ENCODE data around the gene MYL6. TPM values are rescaled to one million over a fixed set of nuclear protein-coding genes. Genes with fewer than 3 reads are reported as not detected.

Gene MYL6
- total and polyA plus RNA-seq, 9 of the 15 experiments (the other 6 are each of a cell fraction or from before 2014, with no cell fraction given), result 557 to 1,664 (median 958) TPM

DNA sequence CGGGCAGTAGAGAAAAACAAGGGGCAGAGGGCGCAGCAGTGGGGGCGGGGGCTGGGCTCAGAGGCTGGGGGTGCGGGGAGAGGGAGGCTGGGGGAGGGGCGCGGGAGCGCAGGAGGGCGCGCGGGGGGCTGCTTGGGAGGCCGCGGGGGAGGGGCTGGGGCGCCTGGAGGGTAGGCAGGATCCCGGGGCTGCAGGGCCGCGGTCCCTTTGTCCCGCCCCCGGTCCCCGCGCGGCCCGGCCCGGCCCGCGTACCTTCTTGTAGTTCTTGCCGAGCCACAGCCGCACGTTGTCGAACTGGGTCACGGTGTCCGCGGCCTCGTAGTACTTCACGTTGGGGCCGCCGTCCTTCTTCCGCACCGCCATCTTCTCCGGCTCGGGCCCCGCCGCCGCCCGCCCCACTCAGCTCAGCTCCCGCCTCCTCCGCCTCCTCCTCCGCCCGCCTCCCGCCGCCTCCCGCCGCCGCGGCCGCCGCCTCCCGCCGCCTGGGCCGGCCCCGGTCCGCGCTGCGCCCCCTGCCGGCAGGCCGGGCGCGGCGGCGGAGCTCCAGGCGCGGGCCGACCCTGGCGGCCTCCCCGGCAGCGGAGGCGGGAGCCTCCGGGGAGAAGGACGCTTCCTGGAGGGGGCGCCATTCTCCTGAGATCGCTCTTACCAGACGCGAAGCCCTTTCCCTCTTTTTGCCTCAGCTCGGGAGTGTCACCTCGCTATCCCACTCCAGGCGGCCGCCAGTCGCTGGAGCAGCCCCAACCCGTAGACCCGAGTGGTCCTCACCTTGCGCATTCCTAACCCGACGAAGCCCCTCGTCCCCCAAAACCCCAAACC is 31.1 kb downstream of the MYL6 start, which contains the start of gene SMARCC2 (continued):
- TF ChIP-seq ZBTB8A (IDR thresholded peaks at IDR 0.05; ENCODE audit: partially characterized antibody), result no peak
- no peak; the same call in 1 of the 2 replicates for TF ChIP-seq TCF3 (CRISPR knock-in tag; IDR thresholded peaks at IDR 0.05)
- no peak for TF ChIP-seq RFX1 (IDR thresholded peaks at IDR 0.05)
- no peak for TF ChIP-seq SRSF1 (IDR thresholded peaks at IDR 0.05; ENCODE audit: low read depth, low read length)
- peak; percentile 58; the same call in 1 of the 2 replicates for TF ChIP-seq MYC (IDR thresholded peaks at IDR 0.05; ENCODE audit: low read depth, low read length)
- no peak for TF ChIP-seq MYC (CRISPR knock-in tag; IDR thresholded peaks at IDR 0.05; ENCODE audit: borderline replicate concordance, low read depth)
- TF ChIP-seq ZNF431 (CRISPR knock-in tag; IDR thresholded peaks at IDR 0.05), result no peak
- TF ChIP-seq, protein P1, sequence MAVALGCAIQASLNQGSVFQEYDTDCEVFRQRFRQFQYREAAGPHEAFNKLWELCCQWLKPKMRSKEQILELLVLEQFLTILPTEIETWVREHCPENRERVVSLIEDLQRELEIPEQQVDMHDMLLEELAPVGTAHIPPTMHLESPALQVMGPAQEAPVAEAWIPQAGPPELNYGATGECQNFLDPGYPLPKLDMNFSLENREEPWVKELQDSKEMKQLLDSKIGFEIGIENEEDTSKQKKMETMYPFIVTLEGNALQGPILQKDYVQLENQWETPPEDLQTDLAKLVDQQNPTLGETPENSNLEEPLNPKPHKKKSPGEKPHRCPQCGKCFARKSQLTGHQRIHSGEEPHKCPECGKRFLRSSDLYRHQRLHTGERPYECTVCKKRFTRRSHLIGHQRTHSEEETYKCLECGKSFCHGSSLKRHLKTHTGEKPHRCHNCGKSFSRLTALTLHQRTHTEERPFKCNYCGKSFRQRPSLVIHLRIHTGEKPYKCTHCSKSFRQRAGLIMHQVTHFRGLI (CRISPR knock-in tag; IDR thresholded peaks at IDR 0.05), result no peak
- TF ChIP-seq, protein P2, sequence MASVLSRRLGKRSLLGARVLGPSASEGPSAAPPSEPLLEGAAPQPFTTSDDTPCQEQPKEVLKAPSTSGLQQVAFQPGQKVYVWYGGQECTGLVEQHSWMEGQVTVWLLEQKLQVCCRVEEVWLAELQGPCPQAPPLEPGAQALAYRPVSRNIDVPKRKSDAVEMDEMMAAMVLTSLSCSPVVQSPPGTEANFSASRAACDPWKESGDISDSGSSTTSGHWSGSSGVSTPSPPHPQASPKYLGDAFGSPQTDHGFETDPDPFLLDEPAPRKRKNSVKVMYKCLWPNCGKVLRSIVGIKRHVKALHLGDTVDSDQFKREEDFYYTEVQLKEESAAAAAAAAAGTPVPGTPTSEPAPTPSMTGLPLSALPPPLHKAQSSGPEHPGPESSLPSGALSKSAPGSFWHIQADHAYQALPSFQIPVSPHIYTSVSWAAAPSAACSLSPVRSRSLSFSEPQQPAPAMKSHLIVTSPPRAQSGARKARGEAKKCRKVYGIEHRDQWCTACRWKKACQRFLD (CRISPR knock-in tag; IDR thresholded peaks at IDR 0.05), result no peak; the same call in 1 of the 2 replicates
- TF ChIP-seq PHF8 (IDR thresholded peaks at IDR 0.05; ENCODE audit: borderline replicate concordance, low read length), result peak; percentile 55; the same call in 1 of the 2 replicates
- TF ChIP-seq POLR2A (conservative IDR thresholded peaks at IDR 0.05), result peak; percentile 72; the same call in 1 of the 2 replicates
- no peak for TF ChIP-seq NR2C1 (IDR thresholded peaks at IDR 0.05)
- no peak for TF ChIP-seq NR2C1 (tag; IDR thresholded peaks at IDR 0.05)
- no peak for TF ChIP-seq ILK (tag; IDR thresholded peaks at IDR 0.05; ENCODE audit: borderline replicate concordance, low read depth)
- TF ChIP-seq NFIC (IDR thresholded peaks at IDR 0.05), result peak; percentile 12; the same call in 1 of the 2 replicates
- TF ChIP-seq, protein P3, sequence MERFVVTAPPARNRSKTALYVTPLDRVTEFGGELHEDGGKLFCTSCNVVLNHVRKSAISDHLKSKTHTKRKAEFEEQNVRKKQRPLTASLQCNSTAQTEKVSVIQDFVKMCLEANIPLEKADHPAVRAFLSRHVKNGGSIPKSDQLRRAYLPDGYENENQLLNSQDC (CRISPR knock-in tag; IDR thresholded peaks at IDR 0.05), result no peak
- TF ChIP-seq HLTF (IDR thresholded peaks at IDR 0.05), result no peak
- no peak for TF ChIP-seq ZFP1 (CRISPR knock-in tag; IDR thresholded peaks at IDR 0.05)
- TF ChIP-seq ESRRA (IDR thresholded peaks at IDR 0.05; ENCODE audit: borderline replicate concordance, low read depth), result peak; percentile 55; the same call in 1 of the 2 replicates
- TF ChIP-seq NR3C1 (CRISPR knock-in tag; IDR thresholded peaks at IDR 0.05), result no peak
- no peak for TF ChIP-seq ZNF780A (CRISPR knock-in tag; IDR thresholded peaks at IDR 0.05)
- TF ChIP-seq, protein P4, sequence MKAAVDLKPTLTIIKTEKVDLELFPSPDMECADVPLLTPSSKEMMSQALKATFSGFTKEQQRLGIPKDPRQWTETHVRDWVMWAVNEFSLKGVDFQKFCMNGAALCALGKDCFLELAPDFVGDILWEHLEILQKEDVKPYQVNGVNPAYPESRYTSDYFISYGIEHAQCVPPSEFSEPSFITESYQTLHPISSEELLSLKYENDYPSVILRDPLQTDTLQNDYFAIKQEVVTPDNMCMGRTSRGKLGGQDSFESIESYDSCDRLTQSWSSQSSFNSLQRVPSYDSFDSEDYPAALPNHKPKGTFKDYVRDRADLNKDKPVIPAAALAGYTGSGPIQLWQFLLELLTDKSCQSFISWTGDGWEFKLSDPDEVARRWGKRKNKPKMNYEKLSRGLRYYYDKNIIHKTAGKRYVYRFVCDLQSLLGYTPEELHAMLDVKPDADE (conservative IDR thresholded peaks at IDR 0.05; ENCODE audit: control insufficient read depth, low read depth, low read length), result peak; percentile 47; the same call in 1 of the 2 replicates
- TF ChIP-seq MCM5 (IDR thresholded peaks at IDR 0.05; ENCODE audit: low read depth), result no peak
- peak; percentile 85 for TF ChIP-seq SMAD4 (CRISPR knock-in tag; conservative IDR thresholded peaks at IDR 0.05)
- no peak for TF ChIP-seq KLF10 (CRISPR knock-in tag; IDR thresholded peaks at IDR 0.05)

Data from K562 (cell line).